Activated B cell treated with CpG ODN at 0.5 μM for 24 hours (primary cell): ENCODE measurements around the gene ADARB2. TPM values are rescaled to one million over a fixed set of nuclear protein-coding genes. Genes with fewer than 3 reads are reported as not detected.

ENCODE experiments used
- ATAC-seq: fragments of 200-7000 bp; cut with Tn5 transposase; one replicate; pipeline ENCODE4 v1.10.0; 2021; ENCODE audit warnings: low read depth, mild to moderate bottlenecking, moderate library complexity
- CTCF ChIA-PET: fragments of 350-600 bp; sonication (Branson Sonifier 250); formaldehyde crosslinking; loops from one replicate; lab custom pipeline; 2021; ENCODE audit warnings: antibody characterized with exemption; lab: Charles Lee
- POLR2A ChIA-PET: fragments of 350-600 bp; sonication (Branson Sonifier 250); formaldehyde crosslinking; loops from one replicate; lab custom pipeline; 2021; ENCODE audit warnings: antibody characterized with exemption; lab: Charles Lee
- DNase-seq: peaks from one replicate; pipeline ENCODE4 v3.0.0; 2022
- H3K27ac Mint-ChIP-seq: one replicate; pipeline ENCODE4 v1.8.0; 2020; ENCODE audit warnings: mixed read lengths
- H3K27me3 Mint-ChIP-seq: one replicate; pipeline ENCODE4 v1.8.0; 2021; ENCODE audit warnings: mixed read lengths
- H3K36me3 Mint-ChIP-seq: one replicate; pipeline ENCODE4 v1.8.0; 2021; ENCODE audit warnings: low read depth, mixed read lengths
- H3K4me1 Mint-ChIP-seq: one replicate; pipeline ENCODE4 v1.8.0; 2021; ENCODE audit warnings: mixed read lengths
- H3K4me3 Mint-ChIP-seq: one replicate; pipeline ENCODE4 v1.8.0; 2020; ENCODE audit warnings: mild to moderate bottlenecking, mixed read lengths
- H3K9me3 Mint-ChIP-seq: one replicate; pipeline ENCODE4 v1.8.0; 2020; ENCODE audit warnings: mixed read lengths
- CTCF ChIP-seq: fragments of 200-600 bp; IDR thresholded peaks from one replicate; pipeline ENCODE4 v1.8.0; 2022; ENCODE audit warnings: antibody characterized with exemption, mild to moderate bottlenecking
- intact Hi-C: fragments of 100-400 bp; cut with micrococcal nuclease; formaldehyde crosslinking; loops from one replicate; pipeline ENCODE4 v1.15.1; 2024
- total RNA-seq: library from RNA; stranded (reverse); gene quantifications from 2 replicates; pipeline ENCODE4 v1.2.3, GENCODE V29; 2022

The ADARB2 gene
- total RNA-seq, 1 donor from 2014 or later: 0.11 TPM

- ChIA-PET CTCF (no interaction called here), POLR2A (interaction anchor here (0.7 to 0.9 kb wide), 2 partner anchors 9 to 16 kb away, joined by 3 read pairs; no protein-coding TSS in a partner anchor)
- H3K27me3 Mint-ChIP-seq: peaks cover 13% of the 10 kb centered on the region
Measured at GRCh38 chr10:1754506-1755153, 17.3 kb upstream of the ADARB2 start.

GRCh38 chr10:1752153-1752552 lies 14.8 kb upstream of the ADARB2 start:
- H3K4me1 Mint-ChIP-seq: no peaks in the 10 kb centered on the region
- no peak overlapping the region for H3K27ac Mint-ChIP-seq
- no peak for ATAC-seq
- peaks cover 26% of the 10 kb centered on the region for H3K9me3 Mint-ChIP-seq
- ChIA-PET POLR2A (no interaction called here), CTCF (no interaction called here)
- no peak for TF ChIP-seq CTCF
- intact Hi-C loops: no loop called here
- peaks cover 18% of the 10 kb centered on the region for H3K27me3 Mint-ChIP-seq
- H3K4me3 Mint-ChIP-seq: no peak overlapping the region
- H3K36me3 Mint-ChIP-seq: no peaks in the 10 kb centered on the region
- no peak for DNase-seq

More at GRCh38 chr10:1754506-1755153, 17.3 kb upstream of the ADARB2 start:
- ATAC-seq (no peak), DNase-seq (no peak)
- peaks cover 2% of the 10 kb centered on the region for H3K36me3 Mint-ChIP-seq
- H3K4me3 Mint-ChIP-seq: no peak overlapping the region
- intact Hi-C loops: loop anchor here (5.0 kb wide), 1 partner anchor 332 kb away; no protein-coding TSS in a partner anchor
- H3K4me1 Mint-ChIP-seq: no peaks in the 10 kb centered on the region
- peaks cover 23% of the 10 kb centered on the region for H3K9me3 Mint-ChIP-seq
- TF ChIP-seq CTCF: no peak
- no peak overlapping the region for H3K27ac Mint-ChIP-seq

- H3K9me3 Mint-ChIP-seq: peaks cover 23% of the 10 kb centered on the region
- H3K4me1 Mint-ChIP-seq: no peaks in the 10 kb centered on the region
- H3K27me3 Mint-ChIP-seq: peaks cover 35% of the 10 kb centered on the region
- POLR2A ChIA-PET: no interaction called here
- no peak overlapping the region for H3K4me3 Mint-ChIP-seq
- CTCF ChIA-PET: no interaction called here
- H3K36me3 Mint-ChIP-seq: no peaks in the 10 kb centered on the region
- intact Hi-C loops: no loop called here
- DNase-seq (no peak), ATAC-seq (no peak)
- TF ChIP-seq CTCF: no peak
- no peak overlapping the region for H3K27ac Mint-ChIP-seq
Measured at GRCh38 chr10:1747590-1748157, 10.3 kb upstream of the ADARB2 start.

- Mint-ChIP-seq H3K27ac (no peak overlapping the region), H3K27me3 (peaks cover 33% of the 10 kb centered on the region), H3K36me3 (no peaks in the 10 kb centered on the region), H3K4me3 (no peak overlapping the region), H3K9me3 (peaks cover 23% of the 10 kb centered on the region), H3K4me1 (no peaks in the 10 kb centered on the region)
- TF ChIP-seq CTCF: no peak
- intact Hi-C loops: no loop called here
- ATAC-seq: no peak
- ChIA-PET POLR2A (no interaction called here), CTCF (no interaction called here)
- DNase-seq: no peak
Measured at GRCh38 chr10:1746796-1747195, 9.5 kb upstream of the ADARB2 start.

GRCh38 chr10:1745780-1746456 lies 8.6 kb upstream of the ADARB2 start:
- Mint-ChIP-seq H3K4me1 (no peaks in the 10 kb centered on the region), H3K36me3 (no peaks in the 10 kb centered on the region), H3K27me3 (peaks cover 37% of the 10 kb centered on the region), H3K9me3 (peaks cover 18% of the 10 kb centered on the region), H3K27ac (no peak overlapping the region), H3K4me3 (no peak overlapping the region)
- CTCF ChIA-PET: no interaction called here
- ATAC-seq (no peak), DNase-seq (no peak)
- intact Hi-C loops: no loop called here
- POLR2A ChIA-PET: interaction anchor here (0.7 kb wide), 1 partner anchor 9 kb away, joined by 3 read pairs; no protein-coding TSS in a partner anchor
- TF ChIP-seq CTCF: no peak
